GM19395 (cell line): ENCODE measurements around the gene AGAP3.
A peak's percentile ranks its signal among the peaks of the same experiment; 100 is the strongest.

Experiments
- ATAC-seq: cut with Tn5 transposase; IDR thresholded peaks from one replicate; pipeline ENCODE4 v1.9.1; 2021; ENCODE audit warnings: mild to moderate bottlenecking, moderate library complexity; ENCODE audit not compliant: unreplicated experiment

Gene AGAP3

DNA sequence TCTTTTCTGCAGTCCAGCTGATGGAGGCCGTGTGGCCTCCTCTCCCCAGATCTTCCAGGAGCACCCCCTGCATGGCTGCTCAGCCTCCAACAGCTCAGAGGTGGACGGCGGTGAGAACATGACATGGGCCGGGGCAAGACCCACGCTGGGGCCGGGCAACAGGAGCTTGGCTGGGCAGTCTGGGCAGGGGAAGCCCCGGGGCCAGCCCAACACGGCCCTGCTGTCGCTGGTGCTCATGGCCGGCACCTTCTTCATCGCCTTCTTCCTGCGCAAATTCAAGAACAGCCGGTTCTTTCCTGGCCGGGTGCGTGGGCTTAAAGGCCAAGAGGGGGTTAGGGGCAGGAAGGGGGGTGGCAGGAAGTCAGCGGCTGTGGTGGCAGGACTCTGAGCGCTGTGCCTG, 12.3 kb upstream of the AGAP3 start:
- no peak for ATAC-seq

GRCh38 chr7:151074817-151075661, 11.2 kb upstream of the AGAP3 start:
- ATAC-seq = no peak

DNA sequence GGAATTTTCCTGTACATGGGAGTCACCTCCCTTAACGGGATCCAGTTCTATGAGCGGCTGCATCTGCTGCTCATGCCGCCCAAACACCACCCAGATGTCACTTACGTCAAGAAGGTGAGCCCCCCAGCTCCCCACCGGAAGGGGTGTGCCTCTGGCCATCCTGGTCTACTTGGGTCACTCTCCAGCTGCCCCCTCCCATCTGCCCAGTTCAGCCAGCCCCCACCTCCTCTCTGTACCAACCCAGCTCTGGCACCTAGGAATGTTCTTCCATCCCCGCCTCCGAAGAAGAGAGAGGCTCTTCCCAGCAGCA, 10.7 kb upstream of the AGAP3 start:
- ATAC-seq = no peak

- no peak for ATAC-seq
Measured at GRCh38 chr7:151075978-151076426, 10.3 kb upstream of the AGAP3 start.

DNA sequence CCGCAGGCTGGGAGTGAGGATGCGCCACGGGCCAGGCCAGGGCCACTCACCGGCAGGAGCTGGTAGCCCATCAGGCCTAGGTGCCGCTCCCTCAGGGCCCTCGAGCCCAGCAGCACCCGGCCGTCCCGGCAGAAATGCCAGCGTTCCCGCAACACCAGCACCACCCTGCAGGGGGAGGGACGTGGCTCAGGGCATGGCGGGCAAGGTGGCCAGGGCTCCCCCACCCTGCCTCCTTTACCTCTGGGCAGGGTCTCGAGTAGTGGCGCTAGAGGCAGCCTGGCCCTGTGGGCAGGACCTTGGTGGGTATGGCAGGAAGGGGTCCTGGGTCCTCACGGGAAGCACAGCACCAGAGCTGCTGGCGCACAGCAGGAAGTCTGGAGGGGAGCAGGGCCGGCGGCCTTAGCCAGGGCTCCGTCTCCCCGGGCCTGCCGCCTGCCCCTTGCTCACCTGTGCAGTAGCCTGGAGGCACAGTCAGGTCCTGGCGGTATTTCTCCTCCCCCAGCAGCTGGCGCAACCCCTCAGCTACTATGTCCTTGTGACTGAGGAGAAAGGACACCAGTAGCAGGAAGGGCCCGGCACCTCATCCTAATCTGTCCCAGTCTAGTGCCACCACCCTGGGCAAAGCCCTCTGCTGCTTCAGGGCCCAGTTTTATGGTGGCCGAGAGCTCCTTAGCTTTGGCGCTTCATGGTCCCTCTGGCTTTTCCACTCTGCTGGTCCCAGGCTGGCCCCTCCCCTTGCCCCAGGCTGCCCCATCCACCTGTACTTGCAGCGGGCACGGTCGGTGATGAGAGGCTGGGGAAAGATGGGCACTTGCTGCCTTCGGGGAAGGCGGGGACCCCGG, 9.2 kb upstream of the AGAP3 start:
- ATAC-seq = no peak

DNA sequence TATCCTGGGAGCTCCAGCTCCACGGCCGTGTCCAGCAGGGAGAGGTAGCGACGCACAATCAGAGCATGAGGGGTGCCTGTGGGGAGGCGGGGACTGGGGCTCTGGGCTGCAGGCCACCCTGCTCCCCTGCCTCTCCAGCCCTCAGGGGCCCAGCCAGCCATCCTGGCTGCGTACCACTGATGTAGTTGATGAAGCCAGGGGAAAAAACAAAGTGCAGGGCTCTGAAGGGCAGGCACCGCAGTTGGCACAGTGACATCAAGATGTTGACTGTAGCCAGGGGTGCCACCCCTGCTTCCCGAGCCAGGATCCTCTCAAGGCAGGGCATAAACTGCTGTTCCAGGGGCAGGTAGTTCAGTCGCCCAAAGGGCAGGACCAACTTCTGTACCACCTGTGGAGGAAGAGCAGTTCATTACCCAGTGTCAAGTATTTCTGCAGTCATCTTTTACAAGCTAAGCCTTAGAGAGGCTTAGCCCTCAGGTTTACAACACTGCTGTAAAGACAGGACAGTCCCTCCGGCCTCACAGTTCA, 8.5 kb upstream of the AGAP3 start:
- no peak for ATAC-seq

DNA sequence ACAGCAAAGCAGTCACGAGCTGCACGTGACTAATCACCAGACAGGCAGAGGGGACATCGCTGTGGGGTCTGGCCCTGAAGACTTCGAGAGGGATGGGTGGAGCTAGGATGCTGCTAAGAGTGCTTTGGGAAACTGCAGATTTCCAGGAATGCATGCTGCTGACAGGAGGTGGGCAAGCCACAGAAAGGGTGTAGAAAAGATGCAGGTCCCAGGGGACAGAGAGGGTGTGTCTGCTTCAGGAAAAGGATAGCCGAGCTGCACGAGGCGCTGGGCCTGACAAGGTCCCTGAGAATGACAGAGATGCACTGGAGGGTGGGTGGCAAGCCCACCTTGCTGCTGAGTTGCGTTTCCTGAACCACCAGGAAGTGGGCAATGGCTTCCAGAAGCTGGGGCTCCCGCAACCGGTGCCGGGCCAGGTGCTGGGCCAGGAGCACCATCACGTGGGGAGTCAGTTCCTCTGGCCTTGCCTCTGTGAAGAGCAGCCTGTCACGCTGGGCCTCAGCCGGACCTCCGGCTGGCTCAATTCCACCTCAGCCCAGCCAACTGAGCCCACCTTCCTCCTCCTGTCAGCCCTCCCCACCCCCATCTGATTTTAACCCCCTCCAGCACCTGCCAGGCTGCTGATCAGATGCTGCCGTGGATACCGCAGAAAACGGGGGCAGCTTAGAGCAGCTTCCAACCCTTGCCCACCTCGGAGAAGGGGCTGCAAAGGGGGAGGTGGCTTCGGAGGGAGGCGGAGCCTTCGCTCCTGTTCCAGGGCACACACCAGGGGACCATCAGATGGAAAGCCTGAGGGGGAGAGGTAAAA, 7.8 kb upstream of the AGAP3 start:
- no peak for ATAC-seq

GRCh38 chr7:151079199-151079910, 6.9 kb upstream of the AGAP3 start:
- no peak for ATAC-seq

- ATAC-seq = peak; percentile 4
Measured at GRCh38 chr7:151080067-151080521, 6.2 kb upstream of the AGAP3 start.

GRCh38 chr7:151080522-151081169, 5.6 kb upstream of the AGAP3 start, which contains the start of gene FASTK:
FASTK (minus strand) TSS chr7:151080809; CDS start chr7:151080766, 43 bp downstream.
- peak; percentile 73 for ATAC-seq

- no peak for ATAC-seq
Measured at GRCh38 chr7:151081170-151082101, 4.8 kb upstream of the AGAP3 start.

- no peak for ATAC-seq
Measured at GRCh38 chr7:151082141-151083070, 3.9 kb upstream of the AGAP3 start.

DNA sequence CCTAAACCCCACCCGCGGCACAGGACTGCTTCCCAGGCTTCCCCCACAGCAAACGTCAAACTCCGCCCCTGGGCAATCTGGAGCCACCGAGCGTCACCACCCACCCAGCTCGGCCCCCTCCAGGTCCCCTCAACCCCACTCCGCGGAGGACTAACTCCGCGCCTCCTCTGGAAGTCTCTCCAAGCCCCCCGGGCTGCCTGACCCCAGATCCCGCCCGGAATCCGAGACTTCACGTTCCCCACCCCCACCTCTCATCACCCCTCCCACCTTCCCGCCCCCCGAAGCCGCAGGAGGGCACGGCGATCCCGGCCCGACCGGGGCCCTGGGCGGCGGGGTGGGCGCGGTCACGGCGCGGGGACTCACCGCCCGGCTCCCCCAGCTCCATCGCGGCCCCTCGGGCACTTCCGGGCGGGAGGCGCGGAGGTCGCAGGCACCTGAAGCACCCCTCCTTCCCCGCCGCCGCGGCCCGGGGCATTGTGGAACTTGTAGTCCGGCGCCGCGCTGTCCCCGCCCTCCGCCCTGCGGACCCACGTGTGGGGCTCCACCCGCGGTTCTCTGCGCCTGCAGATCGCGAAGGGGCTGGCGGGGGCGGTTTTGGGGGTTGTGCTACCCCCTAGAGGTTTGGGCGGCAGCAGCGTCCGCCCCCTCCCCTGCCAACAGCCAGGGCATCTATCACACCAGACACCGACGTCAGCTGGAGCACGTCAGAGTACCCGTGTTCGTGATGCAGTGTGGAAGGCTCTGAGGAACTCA, 3.0 kb upstream of the AGAP3 start, which contains the start of gene TMUB1:
Gene TMUB1, minus strand, starts transcription at position 423 of the 753 bp plus-strand sequence. CDS start 930 bp downstream, outside the sequence.
- peak; percentile 49 for ATAC-seq

DNA sequence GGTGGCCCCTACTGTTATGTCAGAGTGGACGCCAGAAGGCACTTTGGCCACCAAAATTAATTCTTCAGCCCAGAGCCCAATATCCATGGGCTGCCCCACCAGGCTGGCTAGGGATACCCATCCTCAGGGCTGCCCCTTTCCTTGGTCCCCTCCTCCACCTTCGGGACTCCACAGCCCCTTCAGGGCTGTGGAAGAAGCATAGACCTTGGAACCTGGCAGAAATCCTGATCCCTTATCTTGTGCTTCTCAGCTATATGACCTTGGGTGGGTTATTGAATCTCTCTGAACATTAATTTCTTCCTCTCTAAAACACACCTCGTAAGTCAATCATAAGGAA, 2.5 kb upstream of the AGAP3 start:
- ATAC-seq = no peak

- no peak for ATAC-seq
Measured at GRCh38 chr7:151085329-151085690, 965 bp upstream of the AGAP3 start.

DNA sequence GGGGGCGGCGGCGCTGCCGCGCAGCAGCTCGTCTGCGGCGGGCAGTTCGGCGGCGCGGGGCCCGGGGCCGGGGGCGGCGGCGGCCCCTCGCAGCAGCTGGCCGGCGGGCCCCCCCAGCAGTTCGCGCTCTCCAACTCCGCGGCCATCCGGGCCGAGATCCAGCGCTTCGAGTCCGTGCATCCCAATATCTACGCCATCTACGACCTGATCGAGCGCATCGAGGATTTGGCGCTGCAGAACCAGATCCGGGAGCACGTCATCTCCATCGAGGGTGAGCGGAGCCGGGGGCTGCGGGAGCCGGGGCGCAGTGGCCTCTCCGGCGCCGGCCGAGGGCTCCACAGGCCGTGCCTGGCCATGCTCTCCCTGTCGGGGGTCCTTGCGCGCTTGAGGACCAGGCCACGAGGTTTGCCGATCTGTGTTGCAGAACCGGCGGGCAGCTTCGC, 548 bp downstream of the AGAP3 start:
- ATAC-seq = no peak
